GM20431 (cell line): ENCODE data around the gene GPC6.

ENCODE experiments used
- in situ Hi-C: fragments of 300-500 bp; cut with MseI, MboI; formaldehyde crosslinking; loops from one replicate; pipeline ENCODE4 v1.15.0; 2020; ENCODE audit warnings: low sequenced_read_pairs; ENCODE audit not compliant: unreplicated experiment

Gene GPC6

DNA sequence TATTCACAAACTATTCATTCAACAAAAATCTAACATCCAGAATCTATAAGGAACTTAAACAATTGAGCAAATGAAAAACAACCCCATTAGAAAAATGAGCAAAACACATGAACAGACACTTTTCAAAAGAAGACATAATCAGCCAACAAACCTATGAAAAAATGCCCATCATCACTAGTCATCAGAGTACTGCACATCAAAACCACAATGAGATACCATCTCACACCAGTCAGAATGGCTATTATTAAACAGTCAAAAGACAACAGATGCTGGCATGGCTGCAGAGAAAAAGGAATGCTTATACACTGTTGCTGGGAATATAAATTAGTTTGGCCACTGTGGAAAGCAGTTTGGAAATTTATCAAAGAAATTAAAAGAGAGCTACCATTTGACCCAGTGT is 487.6 kb downstream of the GPC6 start:
- in situ Hi-C loops: no loop called here

DNA sequence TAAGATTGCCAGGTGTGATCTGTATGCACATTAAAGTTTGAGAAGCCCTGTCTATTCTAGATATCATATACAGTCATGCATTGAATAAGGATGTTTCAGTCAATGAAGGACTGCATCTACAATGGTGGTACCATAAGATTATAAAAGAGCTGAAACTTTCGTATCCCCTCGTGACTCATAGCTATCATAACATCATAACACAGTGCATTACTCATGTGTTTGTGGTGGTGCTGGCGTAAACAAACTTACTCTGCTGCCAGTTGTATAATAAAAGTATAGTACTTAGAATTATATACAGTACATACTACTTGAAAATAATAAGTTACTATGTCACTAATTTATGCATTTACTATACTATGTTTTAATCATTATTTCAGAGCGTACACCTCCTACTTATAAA is 489.3 kb downstream of the GPC6 start:
- in situ Hi-C loops: no loop called here

DNA sequence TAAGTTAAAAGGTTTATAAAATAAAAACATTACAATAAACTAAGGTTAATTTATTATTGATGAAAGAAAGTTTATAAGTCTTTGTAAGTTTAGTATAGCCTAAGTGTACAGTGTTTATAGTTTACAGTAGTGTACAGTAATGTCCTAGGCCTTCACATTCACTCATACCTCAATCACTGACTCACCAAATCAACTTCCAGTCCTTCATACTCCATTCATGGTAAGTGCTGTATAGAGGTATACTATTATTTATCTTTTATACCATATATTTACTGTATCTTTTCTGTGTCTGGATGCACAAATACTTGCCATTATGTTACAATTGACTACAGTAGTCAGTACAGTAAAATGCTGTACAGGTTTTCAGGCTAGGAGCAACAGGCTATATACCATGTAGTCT is 490.0 kb downstream of the GPC6 start:
- in situ Hi-C loops: no loop called here

DNA sequence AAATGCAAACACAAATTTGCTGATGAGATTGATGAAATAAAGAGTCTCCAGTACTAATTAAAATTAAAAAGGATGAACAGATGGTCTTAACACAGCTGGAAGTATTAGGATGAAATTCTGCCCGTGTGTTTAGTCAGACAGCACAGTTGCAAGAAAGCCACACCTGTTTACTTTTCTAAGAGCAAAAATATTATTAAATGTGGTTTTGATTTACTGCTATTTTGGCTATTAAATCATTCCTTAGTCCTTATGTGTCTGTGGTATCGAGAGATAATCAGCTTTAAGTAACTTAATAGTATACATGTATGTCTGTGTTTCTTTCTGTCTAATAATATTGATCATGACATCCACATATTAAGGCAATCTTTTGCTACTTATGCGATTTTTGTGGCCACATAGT is 494.9 kb downstream of the GPC6 start:
- in situ Hi-C loops: no loop called here

GRCh38 chr13:93723316-93723715 is 496.7 kb downstream of the GPC6 start:
- in situ Hi-C loops: no loop called here

DNA sequence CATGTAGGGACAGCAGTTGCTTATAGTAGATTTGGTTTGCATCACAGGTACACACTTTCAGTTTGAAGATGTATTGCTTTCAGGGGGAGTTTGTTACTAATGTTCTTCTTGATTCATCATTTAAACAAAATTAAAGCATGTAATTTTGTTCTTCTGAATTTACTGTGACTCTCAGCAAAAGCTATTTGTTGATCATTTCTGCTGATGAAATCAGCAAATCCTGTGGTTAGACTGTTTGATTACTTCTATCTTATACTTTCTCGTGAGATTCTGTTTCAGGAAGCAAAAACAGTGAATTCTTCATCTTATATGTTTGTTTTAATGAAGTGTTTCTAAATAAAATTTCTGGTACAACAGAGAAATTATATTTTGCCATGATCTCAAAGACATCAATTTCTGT is 497.6 kb downstream of the GPC6 start:
- in situ Hi-C loops: no loop called here

DNA sequence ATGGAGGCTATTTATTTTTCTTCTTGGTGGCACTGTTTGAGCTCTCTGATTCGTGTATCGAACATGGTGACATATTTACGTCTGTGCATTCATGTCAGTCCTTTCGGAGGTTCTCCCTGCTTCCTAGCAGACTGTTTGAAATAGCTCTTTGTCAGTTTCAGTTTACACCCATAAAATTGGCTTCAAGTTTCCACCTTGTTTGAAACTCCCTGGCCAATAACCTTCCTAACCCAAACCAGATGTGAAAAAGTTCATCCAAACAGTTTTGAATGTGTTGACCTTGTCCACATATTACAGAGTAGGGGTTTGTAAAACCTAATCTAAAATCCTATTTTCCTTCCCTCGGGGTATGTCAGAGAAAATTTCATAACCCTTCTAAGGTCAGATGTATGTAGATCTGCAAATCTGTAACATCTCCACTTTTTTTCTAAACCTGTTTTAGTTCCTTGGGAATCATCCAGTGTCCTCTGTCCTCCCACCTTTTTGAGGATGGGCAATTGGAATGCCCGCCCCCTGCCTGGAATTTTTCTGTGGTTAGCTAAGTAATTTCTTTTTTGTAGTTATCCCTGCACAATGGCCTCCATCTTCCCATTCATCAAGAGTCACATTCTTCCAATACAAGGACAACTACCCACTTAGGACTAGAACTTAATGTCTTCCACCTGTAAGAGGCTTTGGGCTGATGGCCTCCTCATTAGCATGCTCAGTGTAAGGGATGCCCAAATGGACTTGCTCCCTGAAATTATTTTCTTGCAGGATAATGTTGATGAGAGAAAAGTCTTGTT is 499.8 kb downstream of the GPC6 start:
- in situ Hi-C loops: no loop called here

DNA sequence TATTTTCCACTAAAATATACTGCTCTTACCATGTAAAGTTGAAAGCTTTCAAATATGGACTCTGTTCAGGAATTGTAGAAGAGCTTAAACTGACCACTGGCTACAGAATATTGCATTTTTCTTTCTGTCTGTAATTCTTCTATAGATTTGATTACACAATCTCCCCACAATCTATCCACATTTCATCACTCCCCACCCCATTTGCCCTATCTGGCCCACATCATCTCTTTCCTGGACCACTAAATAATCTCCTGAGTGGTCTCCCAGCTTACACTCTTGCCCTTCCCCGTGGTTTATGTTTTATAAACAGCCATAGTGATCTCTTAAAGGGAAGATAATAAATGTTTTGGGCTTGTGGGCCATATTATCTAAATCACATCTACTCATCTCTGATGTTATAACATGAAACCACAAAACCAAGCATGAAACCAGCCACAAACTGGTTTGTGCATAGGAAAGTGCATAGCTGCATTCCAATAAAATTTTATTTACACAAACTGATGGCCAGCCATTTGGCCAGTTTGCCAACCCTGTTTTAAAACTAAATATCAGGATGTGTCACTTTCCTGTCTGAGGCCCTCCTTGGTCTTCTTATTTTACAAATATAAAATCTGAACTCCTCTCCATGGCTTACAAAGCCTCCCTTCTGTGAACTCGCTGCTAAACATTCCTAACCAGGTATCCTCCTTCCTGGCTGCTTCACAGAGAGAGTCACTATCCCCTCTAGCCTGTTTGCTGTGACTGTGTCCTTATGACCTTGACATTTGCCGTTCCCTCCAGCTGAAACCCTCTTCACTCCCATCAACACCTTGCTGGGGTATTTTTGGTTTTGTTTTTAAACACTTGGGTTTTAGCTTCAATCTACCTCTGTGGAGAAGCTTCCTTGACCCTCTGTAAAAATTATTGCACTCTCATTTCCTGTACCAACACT is 500.9 kb downstream of the GPC6 start:
- in situ Hi-C loops: no loop called here

GRCh38 chr13:93729383-93729782 is 502.8 kb downstream of the GPC6 start:
- in situ Hi-C loops: no loop called here

GRCh38 chr13:93730780-93731179 is 504.2 kb downstream of the GPC6 start:
- in situ Hi-C loops: no loop called here

GRCh38 chr13:93732186-93732585 is 505.6 kb downstream of the GPC6 start:
- in situ Hi-C loops: no loop called here

DNA sequence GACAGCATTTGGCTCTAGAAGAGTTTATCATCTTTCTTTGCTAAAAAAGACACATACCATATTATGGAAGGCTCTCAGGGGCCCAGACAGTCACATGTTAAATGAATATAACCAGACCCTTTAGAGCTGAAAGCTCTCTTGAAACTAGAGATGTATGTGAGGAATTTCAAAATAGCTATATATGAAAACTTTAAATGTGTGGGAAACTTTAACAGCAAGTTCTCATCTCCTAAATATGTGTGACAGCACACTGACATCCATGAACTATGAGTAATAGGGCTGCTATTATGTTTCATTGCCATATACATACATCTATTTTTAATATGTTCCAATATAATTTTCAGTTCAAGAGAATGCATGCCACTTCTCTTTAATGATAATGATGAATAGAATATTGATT is 509.5 kb downstream of the GPC6 start:
- in situ Hi-C loops: no loop called here

DNA sequence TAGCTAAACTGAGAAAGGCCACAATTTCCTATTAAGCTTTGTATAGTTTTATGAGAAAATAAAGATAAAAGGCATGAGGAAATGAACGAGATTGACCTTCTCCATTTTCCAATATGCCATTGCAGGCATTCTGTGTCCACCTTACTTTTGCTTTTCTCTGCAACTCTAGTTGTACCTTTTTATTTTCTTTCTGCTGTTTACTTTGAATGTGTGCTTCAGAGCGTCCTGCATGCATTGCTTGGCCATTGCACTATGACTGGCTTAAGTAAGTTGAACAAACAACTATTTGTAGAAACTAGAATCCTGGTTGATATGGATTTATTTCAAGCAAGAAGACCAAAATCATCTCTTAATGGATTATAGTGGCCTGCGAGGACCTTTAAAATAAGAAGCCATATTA is 510.3 kb downstream of the GPC6 start:
- in situ Hi-C loops: no loop called here

DNA sequence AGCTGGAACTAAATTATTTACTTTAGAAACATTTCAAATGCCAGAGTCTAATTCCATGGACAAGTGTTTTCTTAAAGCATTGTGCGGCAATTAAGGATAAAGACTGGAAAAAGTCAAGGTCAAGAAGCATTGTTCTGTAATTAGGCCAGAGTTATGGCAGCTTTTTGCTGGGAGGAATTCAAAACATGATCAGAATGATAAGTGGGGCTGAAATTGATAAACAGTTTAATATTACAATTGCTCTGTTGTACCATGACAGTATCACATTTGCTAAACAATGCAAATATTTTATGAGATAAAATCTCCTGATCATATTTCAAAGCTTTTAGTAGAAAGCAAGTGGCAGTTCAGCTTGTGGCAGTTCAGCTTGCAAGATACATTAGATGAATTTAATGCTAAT is 513.7 kb downstream of the GPC6 start:
- in situ Hi-C loops: no loop called here

- in situ Hi-C loops: no loop called here
Observed at GRCh38 chr13:93744033-93744432, 517.4 kb downstream of the GPC6 start.

DNA sequence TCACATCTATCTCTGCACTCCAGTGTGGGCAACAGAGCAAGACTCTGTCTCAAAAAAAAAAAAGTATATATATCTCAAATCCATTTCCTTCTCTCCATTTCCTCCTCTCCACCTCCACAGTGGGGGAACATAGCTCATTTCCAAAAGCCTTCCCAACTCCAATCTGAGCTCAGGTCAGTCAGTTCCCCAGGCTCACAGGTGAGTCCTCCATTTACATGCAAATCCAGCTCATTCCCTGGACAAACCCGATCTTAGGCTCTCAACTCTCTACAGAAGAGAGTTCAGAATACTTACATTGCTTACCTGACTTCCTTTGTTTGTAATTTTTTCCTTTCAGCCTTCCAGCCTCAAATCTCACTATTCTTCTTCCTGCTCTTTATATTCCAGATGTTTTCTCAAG is 518.3 kb downstream of the GPC6 start:
- in situ Hi-C loops: no loop called here

- in situ Hi-C loops: no loop called here
Observed at GRCh38 chr13:93745884-93746283, 519.3 kb downstream of the GPC6 start.

DNA sequence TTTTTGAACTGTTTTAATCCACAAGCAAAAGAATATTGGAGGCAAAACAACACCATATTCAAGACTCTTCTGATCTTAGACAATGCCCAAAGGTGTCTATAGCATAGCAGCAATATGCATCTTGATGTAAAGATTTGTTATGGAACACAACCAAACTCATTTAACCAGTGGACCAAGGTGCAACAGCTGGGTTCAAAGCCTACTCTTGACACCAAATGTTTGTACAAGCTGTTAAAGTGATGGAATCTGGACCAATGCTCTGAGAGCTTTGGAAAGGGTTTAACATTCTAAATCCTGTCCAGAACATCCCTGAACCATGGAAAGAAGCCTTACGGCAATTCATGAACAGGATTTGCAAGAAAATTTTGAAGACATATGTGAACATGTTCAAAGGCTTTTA is 520.0 kb downstream of the GPC6 start:
- in situ Hi-C loops: no loop called here

- in situ Hi-C loops: no loop called here
Observed at GRCh38 chr13:93750676-93751075, 524.1 kb downstream of the GPC6 start.

- in situ Hi-C loops: no loop called here
Observed at GRCh38 chr13:93751117-93751516, 524.5 kb downstream of the GPC6 start.

- in situ Hi-C loops: no loop called here
Observed at GRCh38 chr13:93752541-93752940, 525.9 kb downstream of the GPC6 start.
